Measurements from ENCODE around the gene TOP3A. TPM values are rescaled to one million over a fixed set of nuclear protein-coding genes. Genes with fewer than 3 reads are reported as not detected.
A peak's percentile ranks its signal among the peaks of the same experiment; 100 is the strongest.

Gene TOP3A
- total RNA-seq, 1 experiment from 2014 or later, result 91.0 TPM

DNA sequence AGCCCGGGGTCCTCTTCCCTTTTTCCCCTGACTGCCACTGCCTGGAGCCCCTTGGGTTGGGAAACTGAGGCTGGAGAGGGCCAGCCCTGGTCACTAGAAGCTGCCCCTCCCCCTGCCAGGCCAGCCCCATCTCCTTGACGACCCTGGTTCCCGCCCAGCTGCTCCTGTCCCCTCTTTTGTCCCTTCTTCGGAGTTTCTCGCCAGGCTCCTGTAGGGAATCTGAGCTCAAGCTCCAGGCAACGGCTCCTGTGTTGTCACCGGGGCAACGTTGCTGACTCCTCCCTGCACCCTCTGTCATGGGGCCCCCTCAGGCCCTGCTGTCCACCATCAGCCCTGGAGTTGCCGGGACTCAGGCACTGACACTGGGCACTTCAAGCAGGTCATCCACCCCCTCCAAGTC lies 83.6 kb downstream of the TOP3A start:
- no peak for DNase-seq (ENCODE audit: low read depth)

DNA sequence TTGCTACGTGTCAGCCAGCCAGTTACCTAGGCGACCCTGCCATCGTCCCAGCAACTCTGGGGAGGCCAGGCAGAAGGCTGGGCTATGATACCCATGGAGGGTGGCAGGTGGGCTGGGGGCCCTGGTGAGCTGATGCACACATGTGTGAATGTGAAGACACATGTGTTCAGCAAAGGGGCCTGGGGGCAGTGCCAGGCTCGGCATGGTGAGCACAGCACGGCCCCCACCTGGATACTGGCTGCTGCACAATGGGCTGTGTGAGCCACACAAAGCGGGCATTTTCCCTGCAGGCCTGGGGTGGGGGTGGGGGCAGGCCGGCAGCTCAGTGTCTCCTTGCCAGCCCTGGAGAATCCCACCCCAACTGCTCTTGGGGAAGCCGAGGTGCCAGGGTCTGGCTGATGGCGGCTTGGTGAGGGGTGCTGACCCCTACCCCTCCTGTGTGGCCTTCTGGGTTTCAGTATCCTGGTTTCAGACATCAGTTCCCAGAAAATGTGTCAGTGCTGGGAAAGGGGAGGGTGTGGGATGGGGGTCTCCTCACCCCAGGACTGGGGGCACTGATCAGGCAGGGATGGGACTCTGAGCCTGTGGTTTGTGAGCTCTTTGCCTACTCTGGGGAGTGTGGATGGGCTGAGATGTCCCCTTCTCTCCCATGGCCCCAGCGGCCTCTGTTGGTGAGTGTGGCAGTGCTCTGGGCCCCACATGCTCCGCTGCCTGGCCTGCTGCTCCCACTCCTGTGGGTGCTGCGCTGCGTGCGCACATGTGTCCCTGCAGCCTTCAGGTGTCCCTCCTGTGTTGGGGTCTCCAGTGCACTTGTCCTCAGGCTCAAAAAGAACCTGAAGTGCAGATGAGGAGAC lies 84.3 kb downstream of the TOP3A start:
- DNase-seq (ENCODE audit: low read depth), result no peak

DNA sequence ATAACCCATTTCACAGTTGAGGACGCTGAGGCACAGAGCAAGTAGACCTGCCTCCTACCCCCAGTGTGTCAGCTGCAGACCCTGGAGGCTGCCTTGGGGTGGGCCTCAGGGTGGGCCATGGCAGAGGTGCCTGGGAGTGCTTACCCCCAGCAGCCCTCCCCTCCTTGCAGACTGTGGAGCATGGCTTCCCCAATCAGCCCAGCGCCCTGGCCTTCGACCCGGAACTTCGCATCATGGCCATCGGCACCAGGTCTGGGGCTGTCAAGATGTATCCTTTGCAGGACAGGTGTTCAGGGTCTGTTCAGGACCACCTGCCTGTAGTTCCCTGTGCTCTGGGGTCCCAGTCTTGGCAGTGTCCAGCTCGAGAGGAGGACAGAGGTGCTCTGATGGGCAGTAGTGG lies 85.0 kb downstream of the TOP3A start:
- DNase-seq (ENCODE audit: low read depth), result no peak

DNA sequence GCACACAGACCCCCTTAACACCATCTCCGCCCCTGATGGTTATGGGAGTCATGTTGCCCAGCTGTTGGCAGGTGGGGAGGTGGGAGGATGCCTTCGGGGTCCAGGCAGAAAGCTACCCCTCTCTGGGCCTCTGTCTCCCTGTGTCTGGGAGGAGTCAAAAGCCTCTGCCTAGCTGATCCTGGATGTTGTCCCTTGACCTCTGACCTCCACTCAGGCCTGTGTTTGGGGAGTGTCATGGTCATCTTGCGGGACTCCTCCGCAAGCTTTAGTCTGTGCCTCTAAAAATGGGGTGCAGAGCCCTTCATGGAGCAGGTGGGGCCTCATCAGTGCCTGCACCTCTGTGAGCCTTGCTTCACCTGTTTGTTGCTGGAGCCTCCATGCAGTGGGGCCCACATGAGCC lies 85.5 kb downstream of the TOP3A start:
- no peak for DNase-seq (ENCODE audit: low read depth)

DNA sequence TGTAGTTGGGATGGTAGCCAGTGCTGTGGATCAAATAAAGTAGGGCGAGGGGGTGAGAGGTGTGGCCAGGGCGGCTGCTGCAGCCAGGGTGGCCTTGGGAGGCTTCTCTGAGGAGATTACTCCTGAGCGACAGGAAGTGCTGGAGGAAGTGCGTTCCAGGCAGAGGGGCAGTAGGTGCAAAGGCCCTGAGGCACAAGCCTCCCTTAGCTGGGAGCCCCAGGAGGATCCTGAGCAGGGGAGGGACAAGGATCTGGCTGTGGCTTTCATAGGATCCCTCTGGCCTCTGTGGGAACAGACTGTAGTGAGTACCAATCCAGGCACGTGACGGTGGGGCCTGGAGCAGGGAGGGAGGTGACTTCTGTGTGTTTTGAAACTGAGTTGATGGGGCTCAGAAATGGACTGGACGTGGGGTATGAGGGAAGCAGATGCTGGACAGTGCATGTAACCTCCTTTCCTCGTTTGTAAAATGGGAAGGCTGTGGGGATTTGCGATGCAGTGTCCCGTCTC lies 86.6 kb downstream of the TOP3A start:
- DNase-seq (ENCODE audit: low read depth), result no peak

GRCh38 chr17:18227635-18228034 lies 87.2 kb downstream of the TOP3A start:
- DNase-seq (ENCODE audit: low read depth), result no peak

DNA sequence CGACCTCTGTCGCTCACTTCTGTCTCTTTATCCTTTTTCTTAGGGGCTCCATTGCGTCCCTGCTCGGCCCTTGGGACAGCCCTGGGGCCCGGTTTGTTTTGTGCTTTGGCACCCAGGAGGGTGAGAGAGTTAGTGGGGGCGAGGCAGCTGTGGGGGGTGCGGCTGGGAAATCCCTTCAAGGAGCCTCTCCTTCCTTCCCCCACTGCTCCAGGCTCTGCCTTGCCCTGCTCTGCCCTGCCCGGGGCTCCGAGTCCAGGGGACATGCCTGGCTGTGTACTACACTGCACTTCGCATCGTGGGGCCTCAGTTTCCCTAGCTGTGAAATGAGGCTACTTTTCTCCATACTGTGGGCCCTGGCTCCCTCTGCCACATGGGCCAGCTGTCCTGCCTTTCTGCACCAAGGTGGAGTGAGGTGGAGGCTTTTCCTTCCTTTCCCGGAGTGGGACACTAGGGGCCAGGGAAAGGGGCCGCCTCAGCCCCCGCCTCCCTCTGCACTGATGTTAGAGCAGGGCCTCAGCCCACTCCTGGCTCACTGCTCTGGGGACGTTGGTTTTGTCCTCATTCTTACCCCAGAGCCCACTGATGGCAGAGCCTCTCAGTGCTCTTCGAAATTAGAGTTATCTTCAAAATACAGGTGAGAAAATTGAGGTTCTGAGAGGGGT lies 88.4 kb downstream of the TOP3A start:
- DNase-seq (ENCODE audit: low read depth), result peak; percentile 43

DNA sequence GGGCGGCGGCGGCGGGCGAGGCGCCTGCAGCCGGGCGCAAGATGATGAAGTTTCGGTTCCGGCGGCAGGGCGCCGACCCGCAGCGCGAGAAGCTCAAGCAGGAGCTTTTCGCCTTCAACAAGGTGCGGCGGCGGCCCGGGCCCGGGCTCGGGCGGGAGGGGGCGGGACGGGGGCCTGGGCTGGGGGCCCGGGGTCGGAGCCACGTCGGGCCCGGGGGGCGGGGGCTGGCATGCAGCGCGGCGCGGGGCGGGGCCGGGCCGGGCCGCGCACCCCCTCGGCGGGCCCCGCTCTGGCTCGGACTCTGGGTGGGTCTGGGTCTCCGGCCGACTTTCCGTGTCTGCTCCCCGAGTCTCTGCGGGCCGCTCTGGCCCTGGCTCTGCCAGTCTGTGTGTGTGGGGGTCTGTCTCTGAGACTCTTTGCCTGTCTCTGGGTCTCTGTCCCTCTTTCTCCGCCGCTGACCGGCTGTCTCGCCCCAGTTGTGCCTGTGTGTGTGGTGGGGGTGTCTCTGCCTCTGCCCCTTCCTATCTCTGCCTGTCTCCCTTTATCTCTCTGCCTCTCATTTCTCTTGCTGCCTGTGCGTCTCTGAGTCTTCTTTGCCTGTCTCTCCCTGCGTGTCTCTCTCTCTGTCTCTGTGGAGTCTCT lies 89.0 kb downstream of the TOP3A start:
- DNase-seq (ENCODE audit: low read depth), result no peak

GRCh38 chr17:18225121-18225641 lies 89.6 kb downstream of the TOP3A start, which contains the start of gene LLGL1:
TSS of gene LLGL1 (plus strand) at chr17:18225635. CDS start at chr17:18225683, 48 bp downstream.
- peak; percentile 98 for DNase-seq (ENCODE audit: low read depth)

- no peak for DNase-seq (ENCODE audit: low read depth)
These were observed 90.2 kb downstream of the TOP3A start for GRCh38 chr17:18224387-18225120.

DNA sequence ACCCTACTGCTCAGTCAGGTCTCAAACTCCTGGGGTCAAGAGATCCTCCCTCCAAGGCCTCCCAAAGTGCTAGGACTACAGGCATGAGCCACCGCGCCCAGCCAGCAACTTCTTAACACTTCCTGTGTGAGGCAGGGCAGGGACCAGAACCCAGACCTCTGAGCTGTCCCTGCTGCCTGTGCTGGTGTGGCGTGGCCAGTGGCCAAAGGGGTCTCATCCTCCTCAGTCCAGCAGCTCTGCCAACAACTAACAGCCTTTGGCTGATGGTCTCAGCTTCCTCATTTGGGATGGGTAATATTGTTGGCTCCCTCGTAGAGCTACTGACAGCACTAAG lies 90.8 kb downstream of the TOP3A start:
- DNase-seq (ENCODE audit: low read depth), result no peak

Other genes with a start within 250 kb of the TOP3A start
- gene DRG2, start 227.0 kb downstream of the TOP3A start, total RNA-seq (2014; rRNA removed; shearing (Covaris generic)), result 41.4 and 64.6 TPM in 2 replicates
- gene MYO15A, start 206.2 kb downstream of the TOP3A start, total RNA-seq (2014; rRNA removed; shearing (Covaris generic)), result 0.15 TPM in 1 of 2 replicates, not detected in the other
- 88.0 and 94.3 TPM in 2 replicates for gene ALKBH5, start 131.2 kb downstream of the TOP3A start, total RNA-seq (2014; rRNA removed; shearing (Covaris generic))
- gene LLGL1, start 89.4 kb downstream of the TOP3A start, total RNA-seq (2014; rRNA removed; shearing (Covaris generic)), result 22.6 and 24.3 TPM in 2 replicates
- 179 and 192 TPM in 2 replicates for gene FLII, start 56.3 kb downstream of the TOP3A start, total RNA-seq (2014; rRNA removed; shearing (Covaris generic))
- gene MIEF2, start 54.3 kb downstream of the TOP3A start, total RNA-seq (2014; rRNA removed; shearing (Covaris generic)), result 6.3 and 7.9 TPM in 2 replicates
- gene SMCR8, start 299 bp upstream of the TOP3A start, total RNA-seq (2014; rRNA removed; shearing (Covaris generic)), result 8.5 TPM in 2 replicates
- gene SHMT1, start 48.6 kb upstream of the TOP3A start, total RNA-seq (2014; rRNA removed; shearing (Covaris generic)), result 33.7 and 34.3 TPM in 2 replicates
- gene EVPLL, start 62.8 kb upstream of the TOP3A start, total RNA-seq (2014; rRNA removed; shearing (Covaris generic)), result not detected in 2 replicates
- gene LGALS9C, start 161.8 kb upstream of the TOP3A start, total RNA-seq (2014; rRNA removed; shearing (Covaris generic)), result not detected in 2 replicates

All from Daoy (cell line).